OCI-LY7 (cell line): Measurements from ENCODE around the gene DMXL1. TPM values are rescaled to one million over a fixed set of nuclear protein-coding genes. Genes with fewer than 3 reads are reported as not detected.

ENCODE experiments used
- BruUV-seq: library from RNA; stranded (reverse); fragments of 400-500 nt; replicated peaks from 2 replicates; lab custom pipeline; 2021; lab: Mats Ljungman, UMichigan
- CTCF ChIA-PET: fragments of 300-600 bp; sonication (Branson Sonifier 250); formaldehyde crosslinking; loops from one replicate; lab custom pipeline; 2022; ENCODE audit warnings: antibody characterized with exemption; ENCODE audit not compliant: unreplicated experiment; lab: Charles Lee
- POLR2A ChIA-PET: fragments of 300-600 bp; sonication (Branson Sonifier 250); formaldehyde crosslinking; loops from one replicate; lab custom pipeline; 2022; ENCODE audit warnings: antibody characterized with exemption; lab: Charles Lee
- DNase-seq: peaks from one replicate; pipeline ENCODE4 v3.0.0-alpha.2; 2015; ENCODE audit warnings: low spot score
- H2AFZ ChIP-seq: fragments of 200-600 bp; sonication (generic), shearing (Covaris generic); 2 replicates; pipeline ENCODE4 v1.6.1; 2014; ENCODE audit warnings: mild to moderate bottlenecking, antibody characterized with exemption, low read length, moderate library complexity
- H3K27ac ChIP-seq: fragments of 200-600 bp; sonication (generic); 2 replicates; pipeline ENCODE4 v1.5.1; 2014; ENCODE audit warnings: mixed run types, low read depth, mild to moderate bottlenecking, moderate library complexity, low read length, inconsistent platforms; ENCODE audit not compliant: poor library complexity, severe bottlenecking
- H3K36me3 ChIP-seq: fragments of 200-600 bp; sonication (generic); 2 replicates; pipeline ENCODE4 v1.6.1; 2014; ENCODE audit warnings: mild to moderate bottlenecking, antibody characterized with exemption, low read length, moderate library complexity, mixed read lengths; ENCODE audit not compliant: insufficient read depth
- H3K4me1 ChIP-seq: fragments of 200-600 bp; sonication (generic); 2 replicates; pipeline ENCODE4 v1.5.1; 2014; ENCODE audit warnings: mild to moderate bottlenecking, low read length; ENCODE audit not compliant: insufficient read depth, poor library complexity, severe bottlenecking
- H3K4me2 ChIP-seq: fragments of 200-600 bp; sonication (generic); 2 replicates; pipeline ENCODE4 v1.6.1; 2014; ENCODE audit warnings: mild to moderate bottlenecking, low read length
- H3K4me3 ChIP-seq: fragments of 200-600 bp; sonication (generic); 2 replicates; pipeline ENCODE4 v1.5.1; 2014; ENCODE audit warnings: mild to moderate bottlenecking, low read depth, low read length; ENCODE audit not compliant: poor library complexity, severe bottlenecking
- H3K79me2 ChIP-seq: fragments of 200-600 bp; sonication (generic); 2 replicates; pipeline ENCODE4 v1.6.1; 2016; ENCODE audit warnings: low read depth, mild to moderate bottlenecking, low read length, moderate library complexity, mixed read lengths; ENCODE audit not compliant: insufficient read depth
- H3K9me2 ChIP-seq: fragments of 200-600 bp; sonication (generic); 2 replicates; pipeline ENCODE4 v1.6.1; 2016; ENCODE audit warnings: mild to moderate bottlenecking, low read length, mixed read lengths; ENCODE audit not compliant: insufficient read depth
- H3K9me3 ChIP-seq: fragments of 200-600 bp; sonication (generic); 2 replicates; pipeline ENCODE4 v1.6.1; 2014; ENCODE audit warnings: mild to moderate bottlenecking, mixed run types, low read length, mixed read lengths
- H4K20me1 ChIP-seq: fragments of 200-600 bp; sonication (generic); 2 replicates; pipeline ENCODE4 v1.6.1; 2014; ENCODE audit warnings: mild to moderate bottlenecking, antibody characterized with exemption, low read length, moderate library complexity, mixed read lengths; ENCODE audit not compliant: insufficient read depth
- EZH2phosphoT487 ChIP-seq: fragments of 200-600 bp; sonication (generic); IDR thresholded peaks from 2 replicates; pipeline ENCODE4 v1.6.1; 2018; ENCODE audit warnings: low read depth, borderline replicate concordance, mild to moderate bottlenecking, mixed run types, antibody characterized with exemption, low read length, moderate library complexity, mixed read lengths
- intact Hi-C: fragments of 100-400 bp; cut with micrococcal nuclease; formaldehyde crosslinking; loops from one replicate; pipeline ENCODE4 v1.10.0; 2022; ENCODE audit not compliant: unreplicated experiment
- total RNA-seq, 2 experiments: library from RNA; depleted of rRNA in 1 of 2; stranded (reverse); fragments of >200 nt in 1 of 2; shearing (Covaris generic) in 1 of 2; gene quantifications; 2 replicates each; pipeline ENCODE4 v1.2.3, GENCODE V29; 2014 to 2022
- TF ChIP-seq, protein P1 (sequence below): fragments of 200-600 bp; sonication (generic); conservative IDR thresholded peaks from 2 replicates; pipeline ENCODE4 v1.5.1; 2014; ENCODE audit warnings: mild to moderate bottlenecking, antibody characterized with exemption, low read length, moderate library complexity, mixed read lengths

The DMXL1 gene
- total RNA-seq, 2 experiments from 2014 or later: 76.6 to 79.4 TPM

DNA sequence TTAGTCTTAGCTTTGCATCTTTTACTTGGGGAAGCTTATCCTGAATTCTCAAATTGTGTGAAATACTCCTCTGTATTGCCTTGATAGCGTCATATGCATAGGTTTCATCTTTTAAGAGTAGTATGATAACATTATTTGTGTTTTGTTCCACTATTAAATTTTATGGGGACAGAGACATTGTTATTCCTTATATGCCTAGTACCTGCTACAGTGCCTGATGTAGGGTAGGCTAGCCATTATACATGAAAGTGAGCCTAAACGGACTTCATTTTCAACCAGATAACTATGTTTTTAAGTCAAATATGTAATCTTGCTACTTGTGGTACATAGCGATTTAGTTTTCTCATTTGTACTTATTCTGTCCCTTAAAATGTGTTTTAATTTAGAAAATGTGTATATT, 105.9 kb downstream of the DMXL1 start:
- TF ChIP-seq, protein P1, sequence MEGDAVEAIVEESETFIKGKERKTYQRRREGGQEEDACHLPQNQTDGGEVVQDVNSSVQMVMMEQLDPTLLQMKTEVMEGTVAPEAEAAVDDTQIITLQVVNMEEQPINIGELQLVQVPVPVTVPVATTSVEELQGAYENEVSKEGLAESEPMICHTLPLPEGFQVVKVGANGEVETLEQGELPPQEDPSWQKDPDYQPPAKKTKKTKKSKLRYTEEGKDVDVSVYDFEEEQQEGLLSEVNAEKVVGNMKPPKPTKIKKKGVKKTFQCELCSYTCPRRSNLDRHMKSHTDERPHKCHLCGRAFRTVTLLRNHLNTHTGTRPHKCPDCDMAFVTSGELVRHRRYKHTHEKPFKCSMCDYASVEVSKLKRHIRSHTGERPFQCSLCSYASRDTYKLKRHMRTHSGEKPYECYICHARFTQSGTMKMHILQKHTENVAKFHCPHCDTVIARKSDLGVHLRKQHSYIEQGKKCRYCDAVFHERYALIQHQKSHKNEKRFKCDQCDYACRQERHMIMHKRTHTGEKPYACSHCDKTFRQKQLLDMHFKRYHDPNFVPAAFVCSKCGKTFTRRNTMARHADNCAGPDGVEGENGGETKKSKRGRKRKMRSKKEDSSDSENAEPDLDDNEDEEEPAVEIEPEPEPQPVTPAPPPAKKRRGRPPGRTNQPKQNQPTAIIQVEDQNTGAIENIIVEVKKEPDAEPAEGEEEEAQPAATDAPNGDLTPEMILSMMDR: no peak
- TF ChIP-seq EZH2phosphoT487: no peak

DNA sequence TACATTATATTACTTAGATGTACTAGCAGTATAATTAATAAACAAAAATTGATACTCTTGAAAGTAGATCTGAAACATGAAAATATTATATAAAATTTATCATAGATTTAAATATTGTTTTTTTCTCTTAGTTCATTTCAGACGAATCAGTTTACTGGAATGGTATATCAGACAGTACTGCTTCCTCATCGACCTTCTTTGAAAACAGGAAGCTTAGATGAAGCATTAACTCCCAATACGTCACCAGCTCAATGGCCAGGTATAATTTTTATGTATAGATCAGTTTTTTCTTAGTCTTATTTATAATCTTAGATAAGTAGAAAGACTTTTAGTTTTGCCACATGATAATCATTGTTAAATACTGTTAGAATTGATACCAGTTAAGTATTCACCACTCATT, 106.3 kb downstream of the DMXL1 start:
- Histone ChIP-seq H3K36me3 (peaks cover 50% of the 10 kb centered on the region), H3K4me1 (no peaks in the 10 kb centered on the region), H3K4me3 (no peak overlapping the region), H3K79me2 (no peaks in the 10 kb centered on the region), H2AFZ (no peak overlapping the region), H4K20me1 (no peaks in the 10 kb centered on the region), H3K9me3 (0 out of 2 replicates have a peak, but pooled peaks cover 3% of the 10 kb centered on the region), H3K9me2 (no peaks in the 10 kb centered on the region), H3K4me2 (no peak overlapping the region), H3K27ac (no peak overlapping the region)
- POLR2A ChIA-PET: interaction anchor here (1.0 to 2.9 kb wide), 2 partner anchors 9 to 61 kb away, joined by 4 to 15 read pairs; no protein-coding TSS in a partner anchor
- TF ChIP-seq, protein P1: no peak
- CTCF ChIA-PET: no interaction called here
- DNase-seq: no peak
- no TSS peak for BruUV-seq
- intact Hi-C loops: no loop called here

More for the DNA sequence above, 105.9 kb downstream of the DMXL1 start:
- Histone ChIP-seq H3K9me2 (no peaks in the 10 kb centered on the region), H3K79me2 (no peaks in the 10 kb centered on the region), H3K36me3 (peaks cover 54% of the 10 kb centered on the region), H3K4me2 (no peak overlapping the region), H3K4me1 (no peaks in the 10 kb centered on the region), H3K9me3 (0 out of 2 replicates have a peak, but pooled peaks cover 3% of the 10 kb centered on the region), H4K20me1 (no peaks in the 10 kb centered on the region), H3K4me3 (no peak overlapping the region), H2AFZ (no peak overlapping the region), H3K27ac (no peak overlapping the region)
- POLR2A ChIA-PET: interaction anchor here (1.0 kb wide), 1 partner anchor 61 kb away, joined by 4 read pairs; no protein-coding TSS in a partner anchor
- intact Hi-C loops: no loop called here
- DNase-seq: no peak
- no TSS peak for BruUV-seq
- CTCF ChIA-PET: no interaction called here

DNA sequence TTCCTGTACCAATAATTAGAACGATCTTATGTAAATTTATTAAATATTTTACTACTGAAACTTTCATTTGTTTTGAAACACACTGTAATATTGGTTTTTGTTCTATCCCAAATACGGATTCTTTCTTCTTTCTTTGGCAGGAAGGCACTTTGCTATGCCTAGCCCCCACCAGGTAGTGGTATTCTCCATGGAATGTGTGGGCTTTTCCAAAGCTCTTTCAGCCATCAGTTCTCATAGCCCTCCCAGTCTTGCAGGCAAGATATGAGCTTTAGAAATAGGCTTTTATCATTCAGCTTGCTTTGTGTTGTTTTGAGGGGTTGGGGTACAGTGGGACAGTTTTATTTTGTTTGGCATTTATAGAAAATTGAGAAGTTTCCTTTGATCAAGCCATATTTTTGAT, 107.5 kb downstream of the DMXL1 start:
- BruUV-seq: no TSS peak
- no peaks in the 10 kb centered on the region for H3K4me1 ChIP-seq
- H4K20me1 ChIP-seq: no peaks in the 10 kb centered on the region
- no peak for DNase-seq
- H3K4me2 ChIP-seq: no peak overlapping the region
- POLR2A ChIA-PET: interaction anchor here (0.6 to 2.9 kb wide), 6 partner anchors 10 to 1140 kb away, joined by 3 to 15 read pairs (median 6); no protein-coding TSS in a partner anchor
- peaks cover 51% of the 10 kb centered on the region for H3K36me3 ChIP-seq
- 0 out of 2 replicates have a peak, but pooled peaks cover 3% of the 10 kb centered on the region for H3K9me3 ChIP-seq
- TF ChIP-seq EZH2phosphoT487: no peak
- TF ChIP-seq, protein P1: no peak
- H3K27ac ChIP-seq: no peak overlapping the region
- no peaks in the 10 kb centered on the region for H3K9me2 ChIP-seq
- intact Hi-C loops: no loop called here
- CTCF ChIA-PET: interaction anchor here (1.6 kb wide), 1 partner anchor 10 kb away, joined by 3 read pairs; no protein-coding TSS in a partner anchor
- H3K79me2 ChIP-seq: no peaks in the 10 kb centered on the region
- H2AFZ ChIP-seq: no peak overlapping the region
- H3K4me3 ChIP-seq: no peak overlapping the region
